ENCODE results near the gene FARP1.

The FARP1 gene

GRCh38 chr13:98289339-98289945 is 146.5 kb downstream of the FARP1 start:
- DNase-seq: no peak

- DNase-seq: no peak
Observed at GRCh38 chr13:98290261-98290660, 147.4 kb downstream of the FARP1 start.

- DNase-seq: no peak
Observed at GRCh38 chr13:98291658-98292057, 148.8 kb downstream of the FARP1 start.

- DNase-seq: no peak
Observed at GRCh38 chr13:98293103-98293502, 150.2 kb downstream of the FARP1 start.

- no peak for DNase-seq
Observed at GRCh38 chr13:98293570-98294142, 150.8 kb downstream of the FARP1 start.

GRCh38 chr13:98295371-98295770 is 152.5 kb downstream of the FARP1 start:
- DNase-seq: no peak

GRCh38 chr13:98297051-98297450 is 154.2 kb downstream of the FARP1 start:
- DNase-seq: no peak

- no peak for DNase-seq
Observed at GRCh38 chr13:98297745-98298144, 154.9 kb downstream of the FARP1 start.

- no peak for DNase-seq
Observed at GRCh38 chr13:98298599-98298998, 155.7 kb downstream of the FARP1 start.

GRCh38 chr13:98299235-98299965 is 156.5 kb downstream of the FARP1 start:
- no peak for DNase-seq

- DNase-seq: no peak
Observed at GRCh38 chr13:98299966-98300350, 157.1 kb downstream of the FARP1 start.

- no peak for DNase-seq
Observed at GRCh38 chr13:98300956-98301641, 158.2 kb downstream of the FARP1 start.

- DNase-seq: no peak
Observed at GRCh38 chr13:98301721-98302120, 158.8 kb downstream of the FARP1 start.

- DNase-seq: no peak
Observed at GRCh38 chr13:98303858-98304257, 161.0 kb downstream of the FARP1 start.

- no peak for DNase-seq
Observed at GRCh38 chr13:98305670-98306069, 162.8 kb downstream of the FARP1 start.

- no peak for DNase-seq
Observed at GRCh38 chr13:98307463-98308085, 164.7 kb downstream of the FARP1 start.

GRCh38 chr13:98308086-98308911 is 165.4 kb downstream of the FARP1 start:
- DNase-seq: no peak

GRCh38 chr13:98309569-98310335 is 166.9 kb downstream of the FARP1 start:
- no peak for DNase-seq

GRCh38 chr13:98310485-98311199 is 167.7 kb downstream of the FARP1 start:
- no peak for DNase-seq

- DNase-seq: no peak
Observed at GRCh38 chr13:98311200-98311548, 168.3 kb downstream of the FARP1 start.

GRCh38 chr13:98312606-98313005 is 169.7 kb downstream of the FARP1 start:
- DNase-seq: no peak
